ENCODE results near the gene ZNF646. TPM values are rescaled to one million over a fixed set of nuclear protein-coding genes. Genes with fewer than 3 reads are reported as not detected.

Gene ZNF646
- total and polyA plus RNA-seq, 4 donors, result 0.89 to 9.6 (median 4.0) TPM

DNA sequence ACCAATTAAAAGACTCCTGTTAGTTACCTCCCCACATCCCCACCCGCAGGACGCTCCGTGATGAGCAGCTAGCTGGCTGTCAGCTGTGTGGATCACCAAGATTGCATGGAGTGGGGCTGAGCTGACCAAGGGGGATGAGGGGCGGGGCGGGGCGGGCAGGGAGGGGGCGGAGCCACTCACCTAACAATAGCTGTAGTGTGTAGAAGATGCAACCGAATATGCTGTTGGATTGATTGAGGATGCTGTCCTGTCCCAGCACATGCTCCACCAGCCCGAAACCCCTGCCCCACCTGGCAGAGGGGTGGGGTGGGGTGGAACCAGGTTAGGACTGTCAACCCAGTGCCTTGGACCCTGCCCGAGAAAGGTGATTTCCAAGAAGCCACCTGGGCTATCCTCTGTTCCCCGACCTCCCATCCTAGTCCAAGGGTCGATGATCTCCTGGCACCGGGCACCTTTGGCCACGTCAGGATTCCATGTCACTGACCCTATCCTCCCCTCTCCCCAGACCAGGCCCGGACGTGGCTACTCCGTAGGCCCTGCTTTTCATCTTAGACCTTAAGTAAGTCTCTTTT lies 19.0 kb downstream of the ZNF646 start:
- H3K27me3 ChIP-seq (ENCODE audit: control insufficient read depth in 4 of 4, insufficient read depth in 4 of 4, low read length in 3 of 4), result no peaks in the 10 kb centered on the region

More for the DNA sequence above, 19.0 kb downstream of the ZNF646 start:
- TF ChIP-seq, protein P1, sequence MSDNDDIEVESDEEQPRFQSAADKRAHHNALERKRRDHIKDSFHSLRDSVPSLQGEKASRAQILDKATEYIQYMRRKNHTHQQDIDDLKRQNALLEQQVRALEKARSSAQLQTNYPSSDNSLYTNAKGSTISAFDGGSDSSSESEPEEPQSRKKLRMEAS (IDR thresholded peaks at IDR 0.05), result no peak
- TF ChIP-seq FOXA2 (IDR thresholded peaks at IDR 0.05) (no peak), NR2F2 (IDR thresholded peaks at IDR 0.05) (peak; percentile 43), RXRA (IDR thresholded peaks at IDR 0.05) (peak; percentile 94 to 96), FOXA1 (IDR thresholded peaks at IDR 0.05) (no peak), EGR1 (IDR thresholded peaks at IDR 0.05; ENCODE audit: low read depth in 2 of 2) (no peak), HNF4A (conservative IDR thresholded peaks at IDR 0.05) (peak; percentile 96 to 97), YY1 (IDR thresholded peaks at IDR 0.05) (no peak), SP1 (IDR thresholded peaks at IDR 0.05) (peak; percentile 74), TAF1 (conservative IDR thresholded peaks at IDR 0.05) (no peak), GABPA (IDR thresholded peaks at IDR 0.05 in 1 of 2, conservative IDR thresholded peaks at IDR 0.05 in 1 of 2) (peak in 1 of 2 donors; percentile 72), JUND (IDR thresholded peaks at IDR 0.05) (peak in 1 of 2 donors; percentile 71), HNF4G (IDR thresholded peaks at IDR 0.05) (peak; percentile 90), RAD21 (IDR thresholded peaks at IDR 0.05) (peak in 1 of 2 donors; percentile 44)
- TF ChIP-seq, protein P2, sequence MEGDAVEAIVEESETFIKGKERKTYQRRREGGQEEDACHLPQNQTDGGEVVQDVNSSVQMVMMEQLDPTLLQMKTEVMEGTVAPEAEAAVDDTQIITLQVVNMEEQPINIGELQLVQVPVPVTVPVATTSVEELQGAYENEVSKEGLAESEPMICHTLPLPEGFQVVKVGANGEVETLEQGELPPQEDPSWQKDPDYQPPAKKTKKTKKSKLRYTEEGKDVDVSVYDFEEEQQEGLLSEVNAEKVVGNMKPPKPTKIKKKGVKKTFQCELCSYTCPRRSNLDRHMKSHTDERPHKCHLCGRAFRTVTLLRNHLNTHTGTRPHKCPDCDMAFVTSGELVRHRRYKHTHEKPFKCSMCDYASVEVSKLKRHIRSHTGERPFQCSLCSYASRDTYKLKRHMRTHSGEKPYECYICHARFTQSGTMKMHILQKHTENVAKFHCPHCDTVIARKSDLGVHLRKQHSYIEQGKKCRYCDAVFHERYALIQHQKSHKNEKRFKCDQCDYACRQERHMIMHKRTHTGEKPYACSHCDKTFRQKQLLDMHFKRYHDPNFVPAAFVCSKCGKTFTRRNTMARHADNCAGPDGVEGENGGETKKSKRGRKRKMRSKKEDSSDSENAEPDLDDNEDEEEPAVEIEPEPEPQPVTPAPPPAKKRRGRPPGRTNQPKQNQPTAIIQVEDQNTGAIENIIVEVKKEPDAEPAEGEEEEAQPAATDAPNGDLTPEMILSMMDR (IDR thresholded peaks at IDR 0.05; ENCODE audit: low read depth, low read length, missing input control), result no peak
- TF ChIP-seq, protein P3, sequence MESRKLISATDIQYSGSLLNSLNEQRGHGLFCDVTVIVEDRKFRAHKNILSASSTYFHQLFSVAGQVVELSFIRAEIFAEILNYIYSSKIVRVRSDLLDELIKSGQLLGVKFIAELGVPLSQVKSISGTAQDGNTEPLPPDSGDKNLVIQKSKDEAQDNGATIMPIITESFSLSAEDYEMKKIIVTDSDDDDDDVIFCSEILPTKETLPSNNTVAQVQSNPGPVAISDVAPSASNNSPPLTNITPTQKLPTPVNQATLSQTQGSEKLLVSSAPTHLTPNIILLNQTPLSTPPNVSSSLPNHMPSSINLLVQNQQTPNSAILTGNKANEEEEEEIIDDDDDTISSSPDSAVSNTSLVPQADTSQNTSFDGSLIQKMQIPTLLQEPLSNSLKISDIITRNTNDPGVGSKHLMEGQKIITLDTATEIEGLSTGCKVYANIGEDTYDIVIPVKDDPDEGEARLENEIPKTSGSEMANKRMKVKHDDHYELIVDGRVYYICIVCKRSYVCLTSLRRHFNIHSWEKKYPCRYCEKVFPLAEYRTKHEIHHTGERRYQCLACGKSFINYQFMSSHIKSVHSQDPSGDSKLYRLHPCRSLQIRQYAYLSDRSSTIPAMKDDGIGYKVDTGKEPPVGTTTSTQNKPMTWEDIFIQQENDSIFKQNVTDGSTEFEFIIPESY (IDR thresholded peaks at IDR 0.05), result no peak
- TF ChIP-seq, protein P4, sequence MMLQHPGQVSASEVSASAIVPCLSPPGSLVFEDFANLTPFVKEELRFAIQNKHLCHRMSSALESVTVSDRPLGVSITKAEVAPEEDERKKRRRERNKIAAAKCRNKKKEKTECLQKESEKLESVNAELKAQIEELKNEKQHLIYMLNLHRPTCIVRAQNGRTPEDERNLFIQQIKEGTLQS (IDR thresholded peaks at IDR 0.05), result no peak
- TF ChIP-seq, protein P5, sequence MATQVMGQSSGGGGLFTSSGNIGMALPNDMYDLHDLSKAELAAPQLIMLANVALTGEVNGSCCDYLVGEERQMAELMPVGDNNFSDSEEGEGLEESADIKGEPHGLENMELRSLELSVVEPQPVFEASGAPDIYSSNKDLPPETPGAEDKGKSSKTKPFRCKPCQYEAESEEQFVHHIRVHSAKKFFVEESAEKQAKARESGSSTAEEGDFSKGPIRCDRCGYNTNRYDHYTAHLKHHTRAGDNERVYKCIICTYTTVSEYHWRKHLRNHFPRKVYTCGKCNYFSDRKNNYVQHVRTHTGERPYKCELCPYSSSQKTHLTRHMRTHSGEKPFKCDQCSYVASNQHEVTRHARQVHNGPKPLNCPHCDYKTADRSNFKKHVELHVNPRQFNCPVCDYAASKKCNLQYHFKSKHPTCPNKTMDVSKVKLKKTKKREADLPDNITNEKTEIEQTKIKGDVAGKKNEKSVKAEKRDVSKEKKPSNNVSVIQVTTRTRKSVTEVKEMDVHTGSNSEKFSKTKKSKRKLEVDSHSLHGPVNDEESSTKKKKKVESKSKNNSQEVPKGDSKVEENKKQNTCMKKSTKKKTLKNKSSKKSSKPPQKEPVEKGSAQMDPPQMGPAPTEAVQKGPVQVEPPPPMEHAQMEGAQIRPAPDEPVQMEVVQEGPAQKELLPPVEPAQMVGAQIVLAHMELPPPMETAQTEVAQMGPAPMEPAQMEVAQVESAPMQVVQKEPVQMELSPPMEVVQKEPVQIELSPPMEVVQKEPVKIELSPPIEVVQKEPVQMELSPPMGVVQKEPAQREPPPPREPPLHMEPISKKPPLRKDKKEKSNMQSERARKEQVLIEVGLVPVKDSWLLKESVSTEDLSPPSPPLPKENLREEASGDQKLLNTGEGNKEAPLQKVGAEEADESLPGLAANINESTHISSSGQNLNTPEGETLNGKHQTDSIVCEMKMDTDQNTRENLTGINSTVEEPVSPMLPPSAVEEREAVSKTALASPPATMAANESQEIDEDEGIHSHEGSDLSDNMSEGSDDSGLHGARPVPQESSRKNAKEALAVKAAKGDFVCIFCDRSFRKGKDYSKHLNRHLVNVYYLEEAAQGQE (IDR thresholded peaks at IDR 0.05), result no peak
- DNase-seq (ENCODE audit: low spot score), result peak; percentile 60
- Histone ChIP-seq H3K9me3 (ENCODE audit: control insufficient read depth in 4 of 4, low read length in 3 of 4) (no peaks in the 10 kb centered on the region), H3K36me3 (ENCODE audit: control insufficient read depth in 4 of 4, insufficient read depth in 3 of 4, low read depth in 1 of 4, low read length in 3 of 4) (peaks cover 8 to 18% (median 13%) of the 10 kb centered on the region in 4 donors), H3K4me1 (ENCODE audit: control insufficient read depth in 4 of 4, insufficient read depth in 4 of 4, low read length in 3 of 4) (peaks cover 0 to 19% (median 11%) of the 10 kb centered on the region in 4 donors), H3K9ac (ENCODE audit: low read depth in 1 of 2, low read length in 2 of 2) (peak overlapping the region in 1 of 2 donors; percentile 85), H3K4me3 (ENCODE audit: low read depth in 1 of 3, low read length in 3 of 3) (peak overlapping the region; percentile 84 to 92 (median 89)), H3K27ac (ENCODE audit: low read depth in 1 of 2, low read length in 2 of 2) (peak overlapping the region; percentile 91 to 96)
- 22% methylated on average over 17 of the region's 17 CpGs for WGBS

Data from liver (tissue), 9 donors.